Psoas muscle (tissue), 8 donors: Measurements from ENCODE around the gene SLX9. TPM values are rescaled to one million over a fixed set of nuclear protein-coding genes. Genes with fewer than 3 reads are reported as not detected.

Source experiments
- ATAC-seq, 4 donors: fragments of 200-7000 bp; cut with Tn5 transposase; one replicate each; pipeline ENCODE4 v1.9.1; 2020; ENCODE audit warnings: moderate library complexity in 3 of 4, mild to moderate bottlenecking in 2 of 4
- DNase-seq, 2 donors: peaks; one replicate each; pipeline ENCODE4 v3.0.0-alpha.2; 2020
- H3K27ac ChIP-seq: fragments of 200-600 bp; one replicate; pipeline ENCODE4 v1.8.0; 2022
- H3K27me3 ChIP-seq, 3 donors: fragments of 200-600 bp in 1 of 3; one replicate each; pipeline versions ENCODE4 v1.6.1 to v1.8.0; 2013 to 2022; ENCODE audit warnings: low read length in 2 of 3, mild to moderate bottlenecking in 2 of 3, moderate library complexity in 1 of 3; ENCODE audit not compliant: insufficient read depth in 3 of 3
- H3K36me3 ChIP-seq, 2 donors: fragments of 200-600 bp in 1 of 2; one replicate each; pipeline versions ENCODE4 v1.6.1 to v1.8.0; 2013 to 2022; ENCODE audit warnings: low read depth in 1 of 2, mild to moderate bottlenecking in 1 of 2, moderate library complexity in 1 of 2; ENCODE audit not compliant: insufficient read depth in 1 of 2
- H3K4me1 ChIP-seq: fragments of 200-600 bp; one replicate; pipeline ENCODE4 v1.8.0; 2022
- H3K4me3 ChIP-seq: fragments of 200-600 bp; one replicate; pipeline ENCODE4 v1.8.0; 2022; ENCODE audit warnings: mild to moderate bottlenecking
- H3K9me3 ChIP-seq: fragments of 200-600 bp; one replicate; pipeline ENCODE4 v1.8.0; 2022
- WGBS, 3 donors: extraction: QIAGEN DNeasy Blood & Tissue Kit; methylation state at CpG; one replicate each; pipeline versions ENCODE4 v1.1.6 to v1.1.7; 2013; 5-methylcytosine and 5-hydroxymethylcytosine counted together
- intact Hi-C, 2 donors: fragments of 100-400 bp; cut with DNase I; formaldehyde crosslinking; loops; one replicate each; pipeline versions ENCODE4 v1.11.0 to v1.14.2; 2022
- polyA plus RNA-seq, 3 donors: library from polyadenylated mRNA; stranded (reverse); fragments of 200-250 nt; gene quantifications; one replicate each; pipeline ENCODE4 v1.2.3, GENCODE V29; 2013
- total RNA-seq, 4 donors: library from RNA; stranded (reverse); fragmentation: NEBNext Ultra II Directional in 2 of 4; extraction: Animal tissue kit (Norgen Biotek cat#: 25700) in 2 of 4; gene quantifications; one replicate each; pipeline versions ENCODE4 v1.2.1 to v1.2.4, GENCODE V29; 2021 to 2023
- TF ChIP-seq, protein P1 (sequence below): fragments of 200-600 bp; IDR thresholded peaks from one replicate; pipeline ENCODE4 v1.8.0; 2022; ENCODE audit warnings: antibody characterized with exemption
- donor health status: healthy with polysubstance abuse.
- donor health status: DM: no; HTN: no; CAD: no; lungs with moderate emphysema.
- donor health status: Bipolar disorder and iron deficiency.
- donor health status: healthy.
- donor health status: DM: yes; HTN: yes; CAD: no.
- donor health status: DM: no; HTN: no; CAD: no.
- donor health status: DM: no; HTN: no; CAD: no.
- donor health status: DM: yes; HTN: yes; CAD: no.

SLX9 gene
- total and polyA plus RNA-seq, 7 donors, result 20.2 to 69.2 (median 30.1) TPM

DNA sequence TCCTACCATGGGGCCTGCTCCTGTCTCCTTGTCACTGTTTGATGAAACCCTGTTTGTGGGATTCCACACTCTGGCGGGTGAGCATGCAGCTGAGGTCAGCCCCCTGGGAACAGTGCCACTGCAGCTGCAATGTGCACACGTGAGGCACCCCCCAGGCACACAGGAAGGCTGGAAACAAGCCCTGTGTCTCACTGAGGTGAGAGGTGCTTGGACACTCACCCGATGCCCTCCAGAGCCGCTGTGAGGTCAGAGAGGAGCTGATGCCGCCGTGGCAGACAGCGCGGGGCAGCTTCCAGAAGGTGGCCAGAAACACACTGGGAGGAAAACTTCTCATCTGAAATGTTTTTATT, 49.7 kb downstream of the SLX9 start:
- 83 to 84% (median 83%) methylated on average over 8 of the region's 8 CpGs for WGBS, 3 donors
- Histone ChIP-seq H3K9me3 (no peaks in the 10 kb centered on the region), H3K27ac (no peak overlapping the region), H3K27me3 (no peaks in the 10 kb centered on the region), H3K4me1 (no peaks in the 10 kb centered on the region), H3K4me3 (no peak overlapping the region), H3K36me3 (no peaks in the 10 kb centered on the region)
- intact Hi-C loops, result no loop called here
- ATAC-seq (no peak), DNase-seq (peak; percentile 35 to 59)
- TF ChIP-seq, protein P1, sequence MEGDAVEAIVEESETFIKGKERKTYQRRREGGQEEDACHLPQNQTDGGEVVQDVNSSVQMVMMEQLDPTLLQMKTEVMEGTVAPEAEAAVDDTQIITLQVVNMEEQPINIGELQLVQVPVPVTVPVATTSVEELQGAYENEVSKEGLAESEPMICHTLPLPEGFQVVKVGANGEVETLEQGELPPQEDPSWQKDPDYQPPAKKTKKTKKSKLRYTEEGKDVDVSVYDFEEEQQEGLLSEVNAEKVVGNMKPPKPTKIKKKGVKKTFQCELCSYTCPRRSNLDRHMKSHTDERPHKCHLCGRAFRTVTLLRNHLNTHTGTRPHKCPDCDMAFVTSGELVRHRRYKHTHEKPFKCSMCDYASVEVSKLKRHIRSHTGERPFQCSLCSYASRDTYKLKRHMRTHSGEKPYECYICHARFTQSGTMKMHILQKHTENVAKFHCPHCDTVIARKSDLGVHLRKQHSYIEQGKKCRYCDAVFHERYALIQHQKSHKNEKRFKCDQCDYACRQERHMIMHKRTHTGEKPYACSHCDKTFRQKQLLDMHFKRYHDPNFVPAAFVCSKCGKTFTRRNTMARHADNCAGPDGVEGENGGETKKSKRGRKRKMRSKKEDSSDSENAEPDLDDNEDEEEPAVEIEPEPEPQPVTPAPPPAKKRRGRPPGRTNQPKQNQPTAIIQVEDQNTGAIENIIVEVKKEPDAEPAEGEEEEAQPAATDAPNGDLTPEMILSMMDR, result no peak

DNA sequence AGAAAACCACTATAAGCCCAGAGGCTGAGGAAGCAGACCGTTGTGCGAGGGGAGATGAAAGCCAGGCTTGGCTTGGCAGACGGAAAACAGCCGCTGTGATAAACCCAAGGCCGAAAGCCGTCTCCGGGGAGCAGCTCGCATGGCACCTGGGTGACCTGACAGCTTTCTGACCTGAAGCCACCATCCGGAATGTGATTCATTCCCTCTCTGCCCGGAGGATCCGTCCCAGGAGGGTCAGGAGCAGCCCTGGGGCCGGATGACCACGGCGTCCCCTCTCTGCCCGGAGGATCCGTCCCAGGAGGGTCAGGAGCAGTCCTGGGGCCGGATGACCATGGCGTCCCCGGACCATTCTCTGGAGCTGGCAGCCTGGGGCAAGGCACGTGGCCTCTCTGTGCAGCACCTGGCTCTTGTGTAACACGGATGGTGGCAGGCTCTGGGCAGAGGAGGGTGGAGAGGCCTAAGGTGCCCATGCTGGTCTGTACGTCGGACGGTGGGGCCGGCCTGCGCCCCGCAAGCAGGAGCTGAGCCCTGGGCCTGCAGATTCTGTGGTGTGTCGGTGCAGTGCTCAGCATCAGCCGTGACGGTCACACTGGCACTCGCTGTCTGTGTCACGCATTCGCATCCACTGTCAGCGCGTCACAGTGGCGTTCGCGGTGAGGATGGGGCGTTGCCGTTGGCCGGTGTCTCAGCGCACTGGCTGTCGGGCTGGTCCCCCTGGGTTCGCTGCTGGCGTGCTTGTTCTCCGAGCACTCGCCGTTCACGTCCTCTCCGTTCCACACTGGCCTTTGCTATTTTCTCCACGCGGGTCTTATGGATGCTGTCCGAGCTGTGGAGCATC, 50.3 kb downstream of the SLX9 start:
- Histone ChIP-seq H3K27ac (no peak overlapping the region), H3K9me3 (no peaks in the 10 kb centered on the region), H3K36me3 (no peaks in the 10 kb centered on the region), H3K27me3 (no peaks in the 10 kb centered on the region), H3K4me1 (peaks cover 5% of the 10 kb centered on the region), H3K4me3 (no peak overlapping the region)
- TF ChIP-seq, protein P1, result no peak
- ATAC-seq (no peak), DNase-seq (peak; percentile 16 to 53)
- intact Hi-C loops, result no loop called here
- WGBS, 3 donors, result 90 to 92% (median 91%) methylated on average over 53 of the region's 53 CpGs

- ATAC-seq, result no peak
- Histone ChIP-seq H3K4me1 (peaks cover 6% of the 10 kb centered on the region), H3K27me3 (no peaks in the 10 kb centered on the region), H3K36me3 (no peaks in the 10 kb centered on the region), H3K27ac (no peak overlapping the region), H3K4me3 (no peak overlapping the region), H3K9me3 (no peaks in the 10 kb centered on the region)
- DNase-seq, result peak; percentile 15 to 40
- intact Hi-C loops, result no loop called here
- TF ChIP-seq, protein P1, result no peak
- 84 to 88% (median 87%) methylated on average over 10 to 13 of the region's 13 CpGs for WGBS, 3 donors
Measured at GRCh38 chr21:44990921-44991320, 51.1 kb downstream of the SLX9 start.

- H3K27ac ChIP-seq, result no peak overlapping the region
- ATAC-seq (no peak), DNase-seq (peak; percentile 22 to 58)
- intact Hi-C loops, result no loop called here
- H3K36me3 ChIP-seq, result no peaks in the 10 kb centered on the region
- TF ChIP-seq, protein P1, result no peak
- no peaks in the 10 kb centered on the region for H3K9me3 ChIP-seq
- no peaks in the 10 kb centered on the region for H3K27me3 ChIP-seq
- peaks cover 6% of the 10 kb centered on the region for H3K4me1 ChIP-seq
- 47 to 53% (median 51%) methylated on average over 37 to 38 of the region's 38 CpGs for WGBS, 3 donors
- H3K4me3 ChIP-seq, result no peak overlapping the region
Measured at GRCh38 chr21:44991538-44992483, 52.0 kb downstream of the SLX9 start.
